GM10266 (cell line): ENCODE data around the gene NUFIP2.

Source experiments
- DNase-seq: peaks from one replicate; pipeline ENCODE4 v3.0.0; 2012; ENCODE audit errors: extremely low spot score
- TF ChIP-seq, protein P1 (sequence below): IDR thresholded peaks from 2 replicates; pipeline ENCODE4 v1.5.1; 2012; ENCODE audit warnings: mild to moderate bottlenecking, low read depth; ENCODE audit not compliant: control insufficient read depth, insufficient read depth; ENCODE audit errors: missing control alignments

The NUFIP2 gene

GRCh38 chr17:29292071-29292991 is 1.6 kb downstream of the NUFIP2 start:
- peak; percentile 68 for DNase-seq
- TF ChIP-seq, protein P1, sequence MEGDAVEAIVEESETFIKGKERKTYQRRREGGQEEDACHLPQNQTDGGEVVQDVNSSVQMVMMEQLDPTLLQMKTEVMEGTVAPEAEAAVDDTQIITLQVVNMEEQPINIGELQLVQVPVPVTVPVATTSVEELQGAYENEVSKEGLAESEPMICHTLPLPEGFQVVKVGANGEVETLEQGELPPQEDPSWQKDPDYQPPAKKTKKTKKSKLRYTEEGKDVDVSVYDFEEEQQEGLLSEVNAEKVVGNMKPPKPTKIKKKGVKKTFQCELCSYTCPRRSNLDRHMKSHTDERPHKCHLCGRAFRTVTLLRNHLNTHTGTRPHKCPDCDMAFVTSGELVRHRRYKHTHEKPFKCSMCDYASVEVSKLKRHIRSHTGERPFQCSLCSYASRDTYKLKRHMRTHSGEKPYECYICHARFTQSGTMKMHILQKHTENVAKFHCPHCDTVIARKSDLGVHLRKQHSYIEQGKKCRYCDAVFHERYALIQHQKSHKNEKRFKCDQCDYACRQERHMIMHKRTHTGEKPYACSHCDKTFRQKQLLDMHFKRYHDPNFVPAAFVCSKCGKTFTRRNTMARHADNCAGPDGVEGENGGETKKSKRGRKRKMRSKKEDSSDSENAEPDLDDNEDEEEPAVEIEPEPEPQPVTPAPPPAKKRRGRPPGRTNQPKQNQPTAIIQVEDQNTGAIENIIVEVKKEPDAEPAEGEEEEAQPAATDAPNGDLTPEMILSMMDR, result no peak

- TF ChIP-seq, protein P1, result peak; percentile 56
- DNase-seq, result peak; percentile 64
Observed at GRCh38 chr17:29291163-29291752, 2.7 kb downstream of the NUFIP2 start.

DNA sequence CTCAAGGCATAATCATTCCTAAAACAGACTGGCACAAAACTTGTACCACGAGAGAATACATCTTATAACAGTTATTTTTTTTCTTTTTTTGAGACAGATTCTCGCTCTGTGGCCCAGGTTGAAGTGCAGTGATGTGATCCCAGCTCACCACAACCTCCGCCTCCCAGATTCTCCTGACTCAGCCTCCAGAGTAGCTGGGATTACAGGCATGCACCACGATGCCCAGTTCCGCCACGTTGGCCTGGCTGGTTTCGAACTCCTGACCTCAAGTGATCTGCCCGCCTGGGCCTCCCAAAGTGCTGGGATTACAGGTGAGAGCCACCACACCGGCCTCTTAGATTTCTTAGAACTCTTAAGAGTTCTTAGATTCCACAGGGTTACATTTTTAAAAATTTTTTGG is 4.1 kb downstream of the NUFIP2 start:
- DNase-seq, result no peak
- TF ChIP-seq, protein P1, result no peak

- TF ChIP-seq, protein P1, result no peak
Observed at GRCh38 chr17:29283961-29284360, 10.0 kb downstream of the NUFIP2 start.

GRCh38 chr17:29283496-29283895 is 10.5 kb downstream of the NUFIP2 start:
- TF ChIP-seq, protein P1, result no peak
- no peak for DNase-seq

More at GRCh38 chr17:29283961-29284360, 10.0 kb downstream of the NUFIP2 start:
- DNase-seq, result no peak

DNA sequence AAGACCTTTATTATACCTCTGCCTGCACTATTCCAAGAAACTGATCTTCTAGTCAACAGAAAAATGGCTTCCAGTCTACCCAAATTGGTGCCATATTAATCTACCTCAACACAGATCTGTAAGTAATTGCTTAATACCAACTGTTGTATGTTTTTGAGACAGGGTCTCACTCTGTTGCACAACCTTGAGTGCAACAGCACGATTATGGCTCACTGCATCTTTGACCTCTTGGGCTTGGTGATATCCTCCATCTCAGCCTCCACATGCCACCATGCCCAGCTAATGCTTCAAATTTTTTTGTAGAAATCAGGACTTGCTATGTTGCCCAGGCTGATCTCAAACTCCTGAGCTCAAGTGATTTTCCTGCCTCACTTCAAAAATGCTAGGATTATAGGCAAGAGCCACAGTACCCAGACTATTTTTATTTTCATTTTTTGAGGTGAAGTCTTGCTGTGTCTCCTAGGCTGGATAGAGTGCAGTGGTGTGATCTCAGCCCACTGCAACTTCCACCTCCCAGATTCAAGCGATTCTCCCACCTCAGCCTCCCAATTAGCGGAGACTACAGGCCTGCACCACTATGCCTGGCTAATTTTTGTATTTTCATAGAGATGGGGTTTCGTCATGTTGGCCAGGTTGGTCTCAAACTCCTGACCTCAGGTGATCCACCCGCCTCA is 14.4 kb downstream of the NUFIP2 start:
- TF ChIP-seq, protein P1, result no peak
- no peak for DNase-seq
